GM12892 (cell line): Measurements from ENCODE around the gene BRINP2.

Experiments
- POLR2A ChIP-seq: IDR thresholded peaks from 2 replicates; pipeline ENCODE4 v1.6.1; 2011; ENCODE audit warnings: low read depth, low read length, control low read depth
- POLR2AphosphoS5 ChIP-seq: IDR thresholded peaks from 2 replicates; pipeline ENCODE4 v1.6.1; 2011; ENCODE audit warnings: low read depth, low read length, control low read depth
- TAF1 ChIP-seq: IDR thresholded peaks from 2 replicates; pipeline ENCODE4 v1.6.1; 2011; ENCODE audit warnings: low read depth, mild to moderate bottlenecking, control low read depth, low read length, borderline replicate concordance

GRCh38 chr1:177289532-177289931, 118.8 kb downstream of the BRINP2 start:
- TF ChIP-seq TAF1 (no peak), POLR2A (no peak), POLR2AphosphoS5 (no peak)
